Smooth muscle cell (in vitro differentiated cells): ENCODE data around the gene FOXA1. TPM values are rescaled to one million over a fixed set of nuclear protein-coding genes. Genes with fewer than 3 reads are reported as not detected.

Source experiments
- DNase-seq: peaks from one replicate; lab custom pipeline; 2025; ENCODE audit not compliant: unreplicated experiment; lab: John Stamatoyannopoulos, UW
- H2AFZ ChIP-seq: fragments of 200-600 bp; sonication (generic); 2 replicates; pipeline ENCODE4 v1.6.0; 2016; ENCODE audit warnings: antibody characterized with exemption, low read depth, mild to moderate bottlenecking
- H3F3A ChIP-seq: fragments of 200-600 bp; sonication (generic); 2 replicates; pipeline ENCODE4 v1.6.0; 2017; ENCODE audit warnings: antibody characterized with exemption, low read depth
- H3K27ac ChIP-seq: fragments of 200-600 bp; sonication (generic); 2 replicates; pipeline ENCODE4 v1.5.1; 2016; ENCODE audit warnings: low read depth, mild to moderate bottlenecking
- H3K27me3 ChIP-seq: fragments of 200-600 bp; sonication (generic); 2 replicates; pipeline ENCODE4 v1.6.1; 2016; ENCODE audit warnings: low read depth, mild to moderate bottlenecking
- H3K36me3 ChIP-seq: fragments of 200-600 bp; sonication (generic); 2 replicates; pipeline ENCODE4 v1.5.1; 2016; ENCODE audit warnings: low read depth
- H3K4me1 ChIP-seq: fragments of 200-600 bp; sonication (generic); 2 replicates; pipeline ENCODE4 v1.5.1; 2016; ENCODE audit warnings: low read depth
- H3K4me2 ChIP-seq: fragments of 200-600 bp; sonication (generic); 2 replicates; pipeline ENCODE4 v1.6.0; 2016; ENCODE audit warnings: mild to moderate bottlenecking
- H3K4me3 ChIP-seq: fragments of 200-600 bp; sonication (generic); 2 replicates; pipeline ENCODE4 v1.5.1; 2016; ENCODE audit warnings: mild to moderate bottlenecking
- H3K79me2 ChIP-seq: fragments of 200-600 bp; sonication (generic); 2 replicates; pipeline ENCODE4 v1.6.0; 2016; ENCODE audit warnings: low read depth, mild to moderate bottlenecking
- H3K9ac ChIP-seq: fragments of 200-600 bp; sonication (generic); 2 replicates; pipeline ENCODE4 v1.6.0; 2016; ENCODE audit warnings: low read depth
- H3K9me3 ChIP-seq: fragments of 200-600 bp; sonication (generic); replicated peaks from 2 replicates; pipeline ENCODE4 v1.5.1; 2016; ENCODE audit warnings: low read depth
- H4K20me1 ChIP-seq: fragments of 200-600 bp; sonication (generic); 2 replicates; pipeline ENCODE4 v1.6.0; 2016; ENCODE audit warnings: low read depth
- CTCF ChIP-seq: fragments of 200-600 bp; sonication (generic); IDR thresholded peaks from 2 replicates; pipeline ENCODE4 v1.5.1; 2017; ENCODE audit warnings: borderline replicate concordance, mild to moderate bottlenecking, antibody characterized with exemption; ENCODE audit not compliant: insufficient read depth, poor library complexity, severe bottlenecking
- WGBS: methylation state at CpG from one replicate; pipeline ENCODE4 v1.1.7; 2016; ENCODE audit warnings: low lambda C conversion rate; 5-methylcytosine and 5-hydroxymethylcytosine counted together
- polyA plus RNA-seq: library from polyadenylated mRNA; unstranded; fragments of >200 nt; fragmentation: Nextera tagmentation; extraction: Ambion mirVana; gene quantifications from 2 replicates; pipeline ENCODE4 v1.2.1, GENCODE V29; 2016
- total RNA-seq: library from RNA; depleted of rRNA; stranded (reverse); fragments of >200 nt; gene quantifications from 2 replicates; pipeline ENCODE4 v1.2.3, GENCODE V29; 2014

FOXA1 gene
- total and polyA plus RNA-seq, 2 experiments from 2014 or later = 0.18 TPM; not detected in 1

- Histone ChIP-seq H2AFZ (no peak overlapping the region), H3K27ac (no peak overlapping the region), H3K9me3 (no peaks in the 10 kb centered on the region), H3K36me3 (no peaks in the 10 kb centered on the region), H3K79me2 (no peaks in the 10 kb centered on the region), H3K4me1 (peaks cover 6% of the 10 kb centered on the region), H3K4me3 (no peak overlapping the region), H3K9ac (no peak overlapping the region), H3K27me3 (no peaks in the 10 kb centered on the region), H4K20me1 (no peaks in the 10 kb centered on the region), H3K4me2 (no peak overlapping the region), H3F3A (no peaks in the 10 kb centered on the region)
- no peak for TF ChIP-seq CTCF
- no peak for DNase-seq
- WGBS = 83% methylated on average over 2 of the region's 2 CpGs
These were observed 50.6 kb downstream of the FOXA1 start for GRCh38 chr14:37544407-37544806.

GRCh38 chr14:37539992-37540391 is 55.1 kb downstream of the FOXA1 start:
- H3F3A ChIP-seq = no peaks in the 10 kb centered on the region
- H3K36me3 ChIP-seq = no peaks in the 10 kb centered on the region
- H3K9me3 ChIP-seq = no peaks in the 10 kb centered on the region
- H3K79me2 ChIP-seq = no peaks in the 10 kb centered on the region
- H3K27ac ChIP-seq = no peak overlapping the region
- H3K4me2 ChIP-seq = no peak overlapping the region
- H4K20me1 ChIP-seq = no peaks in the 10 kb centered on the region
- no peak overlapping the region for H3K9ac ChIP-seq
- no peaks in the 10 kb centered on the region for H3K4me1 ChIP-seq
- no peak overlapping the region for H2AFZ ChIP-seq
- 96% methylated on average over 1 of the region's 1 CpG for WGBS
- no peaks in the 10 kb centered on the region for H3K27me3 ChIP-seq
- no peak for TF ChIP-seq CTCF
- H3K4me3 ChIP-seq = no peak overlapping the region
- DNase-seq = no peak

Other genes with a start within 250 kb of the FOXA1 start
- not detected in 2 replicates for gene TTC6, start 380 bp upstream of the FOXA1 start, total RNA-seq
- gene TTC6, start 380 bp upstream of the FOXA1 start, polyA plus RNA-seq = not detected in 2 replicates